HG03442 (cell line): ENCODE results near the gene VASH1.
"Not testable (repeated sequence)": the region's sequence is repeated elsewhere in the genome, so short reads cannot be mapped to it uniquely, and the experiment has no call there.

Source experiments
- ATAC-seq: cut with Tn5 transposase; IDR thresholded peaks from one replicate; pipeline ENCODE4 v1.9.1; 2021; ENCODE audit warnings: mild to moderate bottlenecking, moderate library complexity; ENCODE audit not compliant: unreplicated experiment

The VASH1 gene

DNA sequence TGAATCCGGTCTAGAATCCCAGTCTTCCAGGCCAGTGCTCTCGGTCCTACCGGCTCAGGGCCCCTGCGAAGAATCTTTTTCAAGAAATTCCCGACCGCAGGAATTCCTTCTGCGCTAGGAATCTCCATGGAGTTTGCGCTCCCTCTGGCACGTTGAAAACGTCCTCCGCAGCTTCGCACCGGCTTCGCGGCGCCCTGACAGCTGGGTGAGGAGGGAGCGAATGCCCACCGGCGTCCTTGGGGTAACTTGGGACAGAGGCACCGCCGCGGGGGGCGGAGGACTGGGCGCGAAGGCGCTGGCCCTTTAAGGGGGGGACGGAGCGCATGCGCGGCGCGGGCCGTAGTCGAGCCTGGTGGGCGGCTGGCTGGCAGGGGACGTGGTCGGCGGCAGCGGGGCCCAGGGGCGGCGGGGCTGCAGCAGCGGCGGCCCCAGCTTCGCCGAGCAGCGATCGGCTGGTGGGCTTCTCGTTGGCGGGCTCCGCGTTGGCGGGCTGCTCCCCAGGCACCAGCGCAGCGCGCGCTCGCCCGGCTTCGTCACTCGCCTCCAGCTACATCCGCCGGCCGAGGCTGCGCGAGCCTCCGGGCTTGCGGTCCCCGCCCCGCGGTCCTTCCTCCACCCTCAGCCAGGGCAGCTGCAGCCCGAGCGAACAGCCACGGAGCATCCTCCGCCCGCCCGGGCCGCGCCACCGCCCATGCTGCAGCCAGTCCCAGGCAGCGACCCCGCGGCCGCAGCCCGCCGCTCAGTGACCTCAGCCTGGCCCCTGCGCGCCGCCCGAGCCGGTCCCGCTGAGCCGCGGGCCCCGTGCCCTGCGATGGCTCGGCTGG, at the start of gene VASH1:
Gene VASH1 (plus strand): TSS at position 333 of the 824 bp plus-strand sequence. CDS start 1,354 bp downstream, outside the sequence.
- peak; percentile 79 for ATAC-seq

DNA sequence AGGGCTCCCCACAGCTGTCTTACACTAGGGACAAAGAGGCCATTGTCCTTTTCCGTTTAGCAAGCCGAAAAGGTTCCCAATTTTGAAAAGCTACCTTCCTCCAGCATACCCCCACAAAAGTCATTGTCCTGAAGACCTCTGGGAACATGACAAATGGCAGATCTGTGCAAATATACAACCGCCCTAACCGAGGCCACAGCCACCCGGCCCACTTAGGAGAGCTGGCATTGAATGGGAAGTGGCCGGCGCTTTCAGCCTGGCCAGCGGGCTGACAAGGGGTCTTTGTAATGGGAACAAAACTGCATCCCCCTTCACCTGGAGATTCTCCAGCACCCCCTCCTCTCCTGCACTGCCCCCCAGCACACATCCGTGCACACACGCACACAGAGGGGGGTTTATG, 48.1 kb upstream of the VASH1 start:
- ATAC-seq = no peak

DNA sequence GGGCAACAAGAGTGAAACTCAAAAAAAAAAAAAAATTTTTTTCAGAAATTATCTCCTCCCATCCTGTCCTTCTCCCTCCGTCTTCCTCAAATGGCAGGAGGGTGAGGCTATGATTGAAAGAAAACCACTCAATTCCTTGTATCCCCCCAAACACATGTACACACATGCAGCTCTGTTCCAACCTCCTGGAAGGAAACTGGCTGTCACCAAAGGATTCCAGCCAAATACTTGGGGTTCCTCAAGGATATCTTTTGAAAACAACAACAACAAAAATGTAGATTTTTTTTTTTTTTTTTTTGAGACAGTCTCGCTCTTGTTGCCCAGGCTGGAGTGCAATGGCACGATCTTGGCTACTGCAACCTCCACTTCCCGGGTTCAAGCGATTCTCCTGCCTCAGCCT, 46.8 kb upstream of the VASH1 start:
- ATAC-seq = no peak

DNA sequence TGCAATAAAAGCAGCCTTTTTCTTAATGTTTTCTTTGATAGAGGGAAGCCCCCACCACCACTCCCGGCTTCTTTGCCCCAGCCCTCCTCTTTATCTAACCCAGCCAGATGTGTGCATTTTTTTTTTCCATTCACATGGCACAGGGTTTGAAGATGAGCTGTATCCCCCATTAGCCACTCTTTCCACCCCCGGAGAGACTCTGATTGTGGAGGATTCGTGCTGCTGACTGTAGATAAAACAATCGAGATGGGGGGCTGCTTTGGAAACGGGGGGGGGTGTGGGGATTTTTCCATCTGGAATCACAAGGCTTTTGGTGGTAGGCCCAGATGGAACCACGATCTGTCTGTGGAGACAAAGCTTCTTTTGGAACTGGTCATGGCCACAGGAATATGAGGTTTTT, 46.2 kb upstream of the VASH1 start:
- no peak for ATAC-seq

DNA sequence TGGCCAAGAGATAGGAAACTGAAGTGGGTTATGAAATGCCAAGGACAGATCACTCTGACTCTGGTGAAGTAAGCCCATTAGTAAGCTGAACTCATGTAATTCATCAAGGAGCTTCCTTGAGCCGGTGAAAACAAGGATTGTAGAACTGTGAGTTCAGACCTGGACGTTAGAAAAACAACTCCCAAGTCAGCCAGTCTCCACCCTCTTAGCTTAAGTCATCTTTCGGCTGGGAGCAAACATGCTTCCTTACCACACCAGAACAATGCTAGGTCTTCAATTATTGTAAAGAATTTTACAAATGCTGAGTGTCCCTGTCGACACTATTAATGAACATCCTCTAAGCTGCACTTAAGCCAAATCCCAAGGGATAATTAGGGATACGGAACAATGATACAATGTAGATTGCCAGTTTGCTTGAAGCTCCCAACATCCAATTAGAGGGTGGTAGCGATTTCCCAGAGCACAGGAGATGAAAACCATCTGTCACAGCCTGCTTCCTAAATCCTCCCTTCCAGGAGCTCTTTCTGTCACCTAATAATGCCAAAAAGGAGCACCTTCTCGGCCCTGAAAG, 45.7 kb upstream of the VASH1 start:
- no peak for ATAC-seq

DNA sequence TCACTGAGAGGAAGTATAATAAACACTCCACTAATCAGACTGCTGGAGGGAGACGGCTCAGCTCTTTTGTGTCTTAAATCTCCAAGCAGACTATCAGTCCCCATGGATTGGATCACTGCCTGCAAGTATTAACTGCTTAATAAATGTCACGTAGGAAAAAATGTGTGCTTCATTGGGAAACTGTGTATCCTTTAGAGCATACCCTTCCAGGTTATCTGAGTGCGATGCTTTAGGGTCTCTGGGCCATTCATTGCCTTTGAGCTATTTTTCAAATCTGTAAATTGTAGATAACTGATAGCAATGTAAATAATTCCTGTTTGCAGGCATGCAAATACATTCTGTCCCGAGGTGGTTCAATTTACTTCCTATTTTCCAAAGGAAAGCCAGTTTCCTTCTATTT, 45.0 kb upstream of the VASH1 start:
- ATAC-seq = no peak

DNA sequence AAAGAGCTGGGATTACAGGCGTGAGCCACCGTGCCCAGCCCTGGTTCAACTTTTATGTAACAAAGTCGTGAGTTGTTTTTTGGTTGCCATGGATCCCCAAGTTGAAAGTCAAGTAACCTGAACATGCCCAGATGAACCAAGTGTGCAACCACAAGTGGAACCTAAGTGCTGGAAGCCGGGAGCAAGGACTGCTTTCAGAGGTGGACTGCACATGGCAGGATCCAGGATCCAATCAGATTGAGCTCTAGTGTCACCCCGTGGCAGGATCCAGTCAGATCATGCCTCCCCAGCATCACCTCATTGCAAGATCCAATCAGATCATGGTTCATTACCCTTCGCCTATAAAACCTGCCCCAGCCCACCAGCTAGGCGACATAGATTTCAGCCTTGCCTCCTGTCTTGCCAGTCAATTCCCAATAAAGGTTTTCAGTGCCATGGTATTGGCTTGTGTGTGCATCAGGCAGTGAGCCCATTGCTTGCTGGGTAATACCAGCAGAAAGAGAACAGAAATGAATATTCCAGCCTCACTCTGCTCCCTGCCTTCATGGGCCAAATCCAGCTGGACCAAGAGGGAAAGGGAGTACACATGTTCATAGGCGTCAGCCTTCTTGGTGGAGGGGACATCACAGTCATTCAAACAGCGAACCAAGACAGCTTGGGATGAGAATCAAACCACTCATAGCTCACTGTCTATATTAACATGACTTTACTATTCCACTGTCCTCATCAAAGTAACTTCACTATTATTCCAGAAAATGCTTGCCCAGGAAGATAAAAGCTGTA, 43.6 kb upstream of the VASH1 start:
- ATAC-seq = no peak

DNA sequence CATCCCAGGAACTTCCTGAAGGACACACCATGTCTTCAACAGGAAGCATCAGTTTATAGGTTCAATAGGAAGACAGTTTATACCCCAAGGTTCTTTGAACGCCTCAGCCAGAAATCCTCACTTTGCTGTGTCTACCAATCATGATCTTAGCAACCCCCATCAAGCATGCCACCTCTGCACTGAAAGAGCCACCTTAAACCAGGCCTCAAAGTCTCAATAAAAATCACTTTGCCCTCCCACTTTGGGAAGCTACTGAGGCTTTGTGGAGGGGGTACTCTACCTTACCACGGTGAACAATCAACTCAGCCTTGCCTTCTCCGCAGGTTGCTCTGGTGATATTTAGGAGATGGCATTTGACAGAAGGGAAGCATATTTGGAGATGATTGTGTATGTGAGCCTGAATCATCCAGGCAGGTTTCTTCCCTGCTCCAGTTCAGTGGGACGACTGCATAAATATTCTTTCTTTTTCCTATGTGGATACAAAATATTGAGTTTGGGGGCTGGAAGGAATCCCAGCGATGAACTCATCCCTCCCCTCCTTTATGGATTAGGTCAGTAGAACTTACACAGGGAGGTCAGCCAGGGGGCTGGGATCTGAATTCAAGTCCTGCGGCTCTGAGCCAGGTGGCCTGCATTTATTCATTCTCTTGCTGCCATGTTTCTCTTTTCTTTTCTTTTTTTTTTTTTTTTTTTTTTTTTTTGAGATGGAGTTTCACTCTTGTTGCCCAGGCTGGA, 42.8 kb upstream of the VASH1 start:
- ATAC-seq = no peak

DNA sequence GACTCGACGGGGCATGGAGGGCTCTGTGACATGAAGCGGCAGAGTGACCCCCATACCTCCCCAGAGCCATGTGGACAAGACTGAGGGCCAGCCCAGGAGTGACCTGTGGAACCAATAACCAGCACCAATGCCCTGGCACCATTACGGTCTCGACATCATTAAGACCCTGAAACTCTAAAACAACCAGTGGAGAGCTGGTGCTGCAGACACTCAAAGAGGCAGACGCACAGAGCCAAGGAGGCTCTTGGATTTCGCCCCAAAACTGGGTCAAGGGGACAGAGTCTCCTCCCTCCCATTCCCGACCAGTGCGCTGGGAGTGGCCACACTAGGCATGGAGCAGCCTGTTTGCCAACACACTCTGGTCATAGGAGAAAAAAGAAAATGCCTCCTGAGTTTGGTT, 41.6 kb upstream of the VASH1 start:
- no peak for ATAC-seq

DNA sequence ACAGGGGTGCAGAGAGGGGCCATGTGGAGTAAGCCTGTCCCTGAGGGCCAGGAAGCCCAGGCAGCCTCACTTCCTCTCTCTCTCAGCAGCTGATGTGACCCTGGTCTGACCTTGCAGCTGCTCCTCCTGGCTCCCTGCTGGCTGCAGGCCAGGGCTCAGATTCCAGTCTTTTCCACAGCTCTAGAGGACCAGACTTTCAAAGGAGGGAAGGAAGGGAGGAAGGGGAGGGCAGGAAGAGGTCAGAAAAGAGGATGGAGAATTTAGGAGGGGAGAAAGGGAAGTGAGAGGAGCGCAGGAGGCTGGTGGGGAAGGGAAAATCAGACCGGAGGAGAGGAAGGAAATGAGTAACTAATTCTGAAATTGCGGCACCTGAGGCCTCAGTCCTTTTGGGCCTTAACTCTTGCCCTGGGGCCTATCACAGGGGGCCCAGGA, 40.9 kb upstream of the VASH1 start:
- ATAC-seq = peak; percentile 57

DNA sequence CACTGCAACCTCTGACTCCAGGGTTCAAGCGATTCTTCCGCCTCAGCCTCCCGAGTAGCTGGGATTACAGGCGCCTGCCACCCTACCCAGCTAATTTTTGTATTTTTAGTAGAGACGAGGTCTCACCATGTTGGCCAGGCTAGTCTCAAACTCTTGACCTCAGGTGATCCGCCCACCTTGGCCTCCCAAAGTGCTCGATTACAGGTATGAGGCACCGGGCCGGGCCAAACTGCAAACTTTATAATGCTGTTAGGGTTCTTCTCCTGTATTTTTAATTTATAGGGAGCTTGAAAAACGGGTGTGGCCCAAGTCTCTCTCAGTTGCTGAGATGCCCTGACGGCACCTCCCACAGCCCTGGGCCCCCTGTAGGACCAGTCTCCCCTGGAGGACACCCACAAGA, 39.8 kb upstream of the VASH1 start:
- ATAC-seq = not testable (repeated sequence)

DNA sequence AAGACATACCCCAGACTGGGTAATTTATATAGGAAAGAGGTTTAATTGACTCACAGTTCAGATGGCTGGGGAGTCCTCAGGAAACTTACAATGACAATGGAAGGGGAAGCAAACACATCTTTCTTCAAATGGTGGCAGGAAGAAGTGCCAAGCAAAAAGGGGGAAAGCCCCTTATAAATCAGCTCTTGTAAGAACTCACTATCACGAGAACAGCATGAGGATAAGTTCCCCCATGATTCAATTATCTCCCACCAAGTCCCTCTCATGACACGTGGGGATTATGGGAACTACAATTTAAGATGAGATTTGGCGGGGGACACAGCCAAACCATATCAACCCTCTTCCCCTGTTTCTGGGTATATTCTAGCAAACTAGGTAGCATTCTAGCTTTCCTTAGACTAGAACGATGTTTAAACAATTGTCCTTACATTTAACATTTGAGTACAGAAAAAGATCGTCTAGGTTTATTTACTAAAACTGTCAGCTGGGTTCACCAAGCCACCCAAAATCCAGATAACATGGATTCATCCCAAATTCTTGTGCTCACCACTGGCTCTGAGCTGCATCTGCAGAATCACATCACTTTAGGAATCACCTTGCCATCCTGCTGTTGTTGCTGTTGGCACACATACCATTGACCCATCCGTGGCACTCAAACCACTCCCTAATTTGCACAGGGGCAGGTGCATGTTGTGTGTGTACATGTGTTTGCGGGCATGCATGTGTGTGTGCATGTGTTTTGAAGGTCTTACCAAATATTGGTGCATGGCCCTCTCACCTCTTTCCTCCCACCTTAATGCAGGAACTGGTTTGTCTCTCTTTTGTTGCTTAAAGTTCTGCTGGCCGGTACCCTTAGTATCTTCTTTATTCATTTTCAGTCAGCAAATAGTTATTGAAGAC, 36.4 kb upstream of the VASH1 start:
- ATAC-seq = no peak

DNA sequence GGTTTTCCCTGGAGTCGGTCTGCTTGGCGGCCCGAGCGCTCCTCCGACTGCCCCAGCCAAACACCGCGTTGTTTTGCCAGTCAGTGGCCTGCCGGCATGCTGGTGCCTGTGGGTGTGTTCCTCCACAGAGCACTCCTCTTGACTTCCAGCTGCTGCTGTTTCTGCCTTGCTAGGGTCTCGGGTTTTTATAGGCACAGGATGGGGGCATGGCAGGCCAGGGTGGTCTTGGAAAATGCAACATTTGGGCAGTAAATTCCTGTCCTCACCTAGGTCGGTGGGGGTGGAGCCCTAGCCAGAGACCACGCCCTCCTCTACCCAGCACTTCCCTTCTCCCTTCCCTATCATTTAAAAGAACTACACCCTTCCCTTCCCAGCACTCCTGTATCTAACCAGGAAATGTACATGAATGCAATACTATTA, 34.7 kb upstream of the VASH1 start:
- ATAC-seq = no peak

DNA sequence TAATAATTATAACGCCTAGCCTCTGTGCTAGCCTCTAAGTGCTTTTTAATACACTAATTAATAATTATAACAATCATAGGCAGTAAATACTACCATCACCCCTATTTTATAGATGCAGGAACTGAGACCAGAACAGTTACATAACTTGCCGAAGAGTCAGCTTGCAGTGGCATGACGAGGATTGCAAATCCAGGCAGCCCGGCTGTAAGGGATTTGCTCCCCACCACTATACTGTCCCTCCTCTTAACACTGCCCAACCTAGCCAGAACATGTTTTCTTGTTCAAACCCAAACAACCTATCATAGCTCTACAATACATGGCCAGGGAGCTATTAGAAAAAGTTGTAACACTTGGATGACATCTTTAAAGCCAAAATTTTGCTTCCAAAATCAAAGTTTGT, 33.9 kb upstream of the VASH1 start:
- no peak for ATAC-seq

DNA sequence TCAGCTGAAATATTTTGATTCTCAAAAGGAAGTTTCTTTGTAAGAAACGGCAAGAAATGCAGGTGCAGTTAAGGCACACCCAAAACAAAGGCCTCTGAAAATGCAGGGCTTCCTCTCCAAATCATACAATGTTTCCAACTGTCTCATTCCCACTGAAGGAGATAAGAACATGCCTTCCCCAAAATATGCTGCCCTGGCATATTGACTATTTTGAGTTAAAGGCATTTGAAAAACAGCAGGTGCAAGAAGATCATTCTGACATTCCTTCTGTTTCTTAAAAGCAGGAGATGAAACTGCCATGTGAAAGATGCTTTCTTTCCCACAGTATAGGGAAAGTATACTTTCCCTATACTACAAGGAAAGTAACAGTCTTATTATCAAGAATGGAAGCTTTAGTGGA, 33.4 kb upstream of the VASH1 start:
- ATAC-seq = no peak

DNA sequence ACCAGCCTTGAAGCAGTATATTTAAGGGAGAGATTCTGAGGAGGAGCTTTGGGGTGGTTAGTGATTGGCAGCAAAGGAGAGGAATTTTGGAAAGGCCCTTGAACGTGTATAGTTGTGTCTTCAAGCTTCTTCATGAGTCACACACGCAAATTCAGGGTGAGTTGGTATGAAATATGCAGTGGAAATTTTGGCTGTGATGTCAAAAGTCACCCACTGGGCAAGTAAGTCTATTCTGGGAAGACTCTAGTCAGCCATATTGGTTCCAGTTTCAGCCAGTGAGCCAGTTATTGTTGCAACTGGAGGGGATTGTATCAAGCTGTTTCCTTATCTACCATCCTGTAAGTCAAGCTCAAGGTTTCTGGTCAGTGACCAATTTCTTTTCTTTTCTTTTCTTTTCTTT, 32.0 kb upstream of the VASH1 start:
- no peak for ATAC-seq

DNA sequence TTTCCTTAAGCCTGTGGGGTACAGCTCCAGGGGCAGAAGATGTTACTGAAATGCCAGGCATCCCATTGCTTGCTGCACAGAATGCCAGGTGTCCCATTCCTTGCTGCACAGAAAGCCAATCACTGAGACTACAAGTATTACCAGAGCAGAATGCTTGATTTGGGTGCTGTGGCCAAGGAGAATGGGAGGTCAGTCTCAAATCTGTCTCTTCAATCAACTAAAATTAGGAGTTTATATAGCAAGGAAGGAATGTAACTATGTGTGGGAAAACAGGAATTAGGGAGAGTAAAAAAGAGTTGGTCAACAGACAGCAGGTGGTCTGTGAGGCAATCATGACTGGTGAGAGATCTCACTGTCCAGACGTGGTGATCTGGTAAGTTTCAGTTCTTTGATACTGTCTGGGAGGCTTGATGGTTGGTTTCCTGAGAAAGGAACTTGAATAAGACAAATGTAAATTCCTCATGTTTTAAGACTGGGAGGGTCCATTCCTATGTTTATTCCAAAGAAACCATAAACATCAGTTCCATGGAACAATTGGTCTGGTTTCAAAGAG, 31.2 kb upstream of the VASH1 start:
- no peak for ATAC-seq

DNA sequence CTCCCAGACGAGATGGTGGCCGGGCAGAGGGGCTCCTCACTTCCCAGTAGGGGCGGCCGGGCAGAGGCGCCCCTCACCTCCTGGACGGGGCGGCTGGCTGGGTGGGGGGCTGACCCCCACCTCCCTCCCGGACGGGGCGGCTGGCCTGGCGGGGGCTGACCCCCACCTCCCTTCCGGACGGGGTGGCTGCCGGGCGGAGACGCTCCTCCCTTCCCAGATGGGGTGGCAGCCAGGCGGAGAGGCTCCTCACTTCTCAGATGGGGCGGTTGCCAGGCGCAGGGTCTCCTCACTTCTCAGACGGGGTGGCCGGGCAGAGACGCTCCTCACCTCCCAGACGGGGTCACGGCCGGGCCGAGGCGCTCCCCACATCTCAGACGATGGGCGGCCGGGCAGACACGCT, 26.8 kb upstream of the VASH1 start:
- ATAC-seq = not testable (repeated sequence)

DNA sequence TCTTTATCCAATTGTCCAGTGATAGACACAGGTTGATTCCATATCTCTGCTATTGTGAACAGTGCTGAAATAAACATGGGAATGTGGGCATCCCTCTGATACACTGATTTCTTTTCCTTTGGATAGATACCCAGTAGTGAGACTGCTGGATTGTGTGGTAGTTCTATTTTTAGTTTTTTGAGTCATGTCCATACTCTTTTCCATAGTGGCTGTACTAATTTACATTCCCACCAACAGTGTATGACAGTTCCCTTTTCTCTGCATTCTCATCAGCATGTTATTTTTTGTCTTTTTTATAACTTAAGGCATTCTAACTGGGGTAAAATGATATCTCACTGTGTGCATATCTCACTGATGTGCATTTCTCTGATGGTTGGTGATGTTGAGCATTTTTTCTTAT, 24.8 kb upstream of the VASH1 start:
- ATAC-seq = no peak

DNA sequence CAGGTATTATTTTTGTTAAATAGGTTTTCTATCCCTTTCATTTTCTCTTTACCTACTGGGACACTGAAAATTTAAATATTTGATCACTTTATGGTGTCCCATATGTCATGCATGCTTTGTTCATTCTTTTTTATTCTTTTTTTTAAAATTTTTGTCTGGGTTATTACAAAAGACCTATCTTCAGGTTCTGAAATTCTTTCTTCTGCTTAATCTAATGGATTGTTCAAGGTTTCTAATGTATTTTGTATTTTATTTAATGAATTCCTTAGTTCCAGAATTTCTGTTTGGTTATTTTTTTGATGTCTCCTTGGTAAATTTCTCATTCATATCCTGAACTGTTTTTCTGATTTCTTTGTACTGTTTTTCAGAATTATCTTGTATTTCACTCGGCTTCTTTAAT, 20.2 kb upstream of the VASH1 start:
- no peak for ATAC-seq
